NT2/D1 (cell line): ENCODE data around the gene ATP8B2.

ENCODE experiments used
- SUZ12 ChIP-seq: IDR thresholded peaks from 2 replicates; pipeline ENCODE4 v1.6.1; 2011; ENCODE audit not compliant: insufficient read length, insufficient read depth; ENCODE audit errors: extremely low read depth
- YY1 ChIP-seq: IDR thresholded peaks from 2 replicates; pipeline ENCODE4 v1.6.1; 2011; ENCODE audit not compliant: insufficient read length, insufficient read depth
- ZNF274 ChIP-seq: IDR thresholded peaks from 2 replicates; pipeline ENCODE4 v1.6.1; 2011; ENCODE audit warnings: mild to moderate bottlenecking, low read depth, low read length

DNA sequence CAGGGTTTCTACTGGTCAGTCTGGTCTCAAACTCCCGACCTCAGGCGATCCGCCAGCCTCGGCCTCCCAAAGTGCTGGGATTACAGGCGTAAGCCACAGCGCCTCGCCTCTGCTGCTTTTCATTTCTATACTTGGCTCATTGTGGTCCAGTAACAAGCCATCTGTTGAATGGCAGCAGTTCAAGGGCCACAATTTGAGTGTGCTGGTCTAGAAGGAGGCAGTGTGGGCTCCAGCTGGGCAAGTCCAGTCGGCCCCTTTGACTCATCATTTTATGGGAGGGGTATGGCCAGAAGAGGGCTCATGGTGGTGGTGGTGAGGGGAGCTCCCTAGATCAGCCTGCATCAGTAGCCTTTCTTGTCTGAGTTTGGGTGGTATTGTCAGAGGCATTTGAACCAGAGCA lies 33.2 kb downstream of the ATP8B2 start:
- no peak for TF ChIP-seq ZNF274
- no peak for TF ChIP-seq YY1
- no peak for TF ChIP-seq SUZ12
